Kidney (tissue), 14 donors: ENCODE data around the gene ADGRA1. TPM values are rescaled to one million over a fixed set of nuclear protein-coding genes. Genes with fewer than 3 reads are reported as not detected.

Experiments used
- DNase-seq, 5 donors: peaks; one replicate each; pipeline ENCODE4 v3.0.0-alpha.2; 2013 to 2020
- FAIRE-seq: peaks from 2 replicates; lab custom pipeline; 2012; peaks lifted over from hg19 to GRCh38; lab: Jason Lieb, UNC
- H3K27ac ChIP-seq, 2 donors: one replicate each; pipeline ENCODE4 v1.7.0; 2013; ENCODE audit warnings: low read depth in 2 of 2, low read length in 2 of 2, inconsistent platforms in 1 of 2
- H3K27me3 ChIP-seq: one replicate; pipeline ENCODE4 v1.7.1; 2013; ENCODE audit warnings: low read length, inconsistent platforms; ENCODE audit not compliant: control insufficient read depth, insufficient read depth
- H3K36me3 ChIP-seq, 3 donors: one replicate each; pipeline versions ENCODE4 v1.7.0 to v1.7.1; 2013; ENCODE audit warnings: low read length in 3 of 3, control low read depth in 1 of 3, inconsistent platforms in 1 of 3; ENCODE audit not compliant: insufficient read depth in 3 of 3, control insufficient read depth in 2 of 3
- H3K4me1 ChIP-seq, 3 donors: one replicate each; pipeline versions ENCODE4 v1.7.0 to v1.7.1; 2013; ENCODE audit warnings: low read length in 3 of 3, inconsistent platforms in 1 of 3, low read depth in 1 of 3; ENCODE audit not compliant: control insufficient read depth in 2 of 3, insufficient read depth in 2 of 3
- H3K4me3 ChIP-seq, 3 donors: one replicate each; pipeline versions ENCODE4 v1.7.0 to v1.8.1; 2013; ENCODE audit warnings: low read length in 3 of 3, control low read depth in 1 of 3, inconsistent platforms in 1 of 3
- H3K9ac ChIP-seq, 3 donors: one replicate each; pipeline versions ENCODE4 v1.7.0 to v1.7.1; 2013; ENCODE audit warnings: low read length in 3 of 3, control low read depth in 1 of 3, inconsistent platforms in 1 of 3
- H3K9me3 ChIP-seq, 3 donors: one replicate each; pipeline versions ENCODE4 v1.7.0 to v1.7.1; 2013; ENCODE audit warnings: low read length in 3 of 3, control low read depth in 1 of 3, inconsistent platforms in 1 of 3; ENCODE audit not compliant: control insufficient read depth in 2 of 3, insufficient read depth in 1 of 3
- intact Hi-C: fragments of 100-400 bp; cut with DNase I; formaldehyde crosslinking; loops from one replicate; pipeline ENCODE4 v1.11.1; 2022
- polyA plus RNA-seq: library from polyadenylated mRNA; stranded (reverse); fragments of 350-450 nt; fragmentation: Illumina TruSeq; extraction: RNeasy Lipid Tissue Mini Kit (QIAGEN cat#74804); gene quantifications from one replicate; pipeline ENCODE4 v1.2.3, GENCODE V29; 2014; ENCODE audit warnings: low read depth, low replicate concordance; ENCODE audit not compliant: insufficient read depth
- total RNA-seq: library from RNA; stranded (reverse); fragmentation: NEBNext Ultra II Directional; extraction: Animal tissue kit (Norgen Biotek cat#: 25700); gene quantifications from one replicate; pipeline ENCODE4 v1.2.1, GENCODE V29; 2021
- TF ChIP-seq, protein P1 (sequence below): IDR thresholded peaks from 3 replicates; pipeline ENCODE4 v1.5.1; 2012; ENCODE audit warnings: mild to moderate bottlenecking, moderate library complexity, borderline replicate concordance; ENCODE audit not compliant: insufficient read depth; ENCODE audit errors: extremely low read depth
- donor health status: control.
- donor health status: control.
- donor health status: control.
- donor health status: control.
- donor health status: control.
- donor health status: DM: yes; HTN: yes; CAD: no.
- donor health status: Normal renal cell carcinoma (clear cell type).

Gene ADGRA1
- total and polyA plus RNA-seq, 2 donors from 2014 or later: 0.91 to 1.1 TPM

- no peaks in the 10 kb centered on the region for H3K9me3 ChIP-seq
- FAIRE-seq: no peak
- no peaks in the 10 kb centered on the region for H3K36me3 ChIP-seq
- no peak overlapping the region for H3K27ac ChIP-seq
- DNase-seq: peak in 1 of 5 donors; percentile 71
- no peak overlapping the region for H3K4me3 ChIP-seq
- H3K27me3 ChIP-seq: peaks cover 8% of the 10 kb centered on the region
- H3K9ac ChIP-seq: no peak overlapping the region
- intact Hi-C loops: no loop called here
- TF ChIP-seq, protein P1, sequence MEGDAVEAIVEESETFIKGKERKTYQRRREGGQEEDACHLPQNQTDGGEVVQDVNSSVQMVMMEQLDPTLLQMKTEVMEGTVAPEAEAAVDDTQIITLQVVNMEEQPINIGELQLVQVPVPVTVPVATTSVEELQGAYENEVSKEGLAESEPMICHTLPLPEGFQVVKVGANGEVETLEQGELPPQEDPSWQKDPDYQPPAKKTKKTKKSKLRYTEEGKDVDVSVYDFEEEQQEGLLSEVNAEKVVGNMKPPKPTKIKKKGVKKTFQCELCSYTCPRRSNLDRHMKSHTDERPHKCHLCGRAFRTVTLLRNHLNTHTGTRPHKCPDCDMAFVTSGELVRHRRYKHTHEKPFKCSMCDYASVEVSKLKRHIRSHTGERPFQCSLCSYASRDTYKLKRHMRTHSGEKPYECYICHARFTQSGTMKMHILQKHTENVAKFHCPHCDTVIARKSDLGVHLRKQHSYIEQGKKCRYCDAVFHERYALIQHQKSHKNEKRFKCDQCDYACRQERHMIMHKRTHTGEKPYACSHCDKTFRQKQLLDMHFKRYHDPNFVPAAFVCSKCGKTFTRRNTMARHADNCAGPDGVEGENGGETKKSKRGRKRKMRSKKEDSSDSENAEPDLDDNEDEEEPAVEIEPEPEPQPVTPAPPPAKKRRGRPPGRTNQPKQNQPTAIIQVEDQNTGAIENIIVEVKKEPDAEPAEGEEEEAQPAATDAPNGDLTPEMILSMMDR: no peak
- no peaks in the 10 kb centered on the region for H3K4me1 ChIP-seq
These were observed 2.2 kb upstream of the ADGRA1 start for GRCh38 chr10:133085251-133086125.

- FAIRE-seq (no peak), DNase-seq (peak in 1 of 5 donors; percentile 63)
- no peak overlapping the region for H3K27ac ChIP-seq
- intact Hi-C loops: no loop called here
- H3K9ac ChIP-seq: no peak overlapping the region
- H3K36me3 ChIP-seq: no peaks in the 10 kb centered on the region
- H3K27me3 ChIP-seq: peaks cover 8% of the 10 kb centered on the region
- H3K9me3 ChIP-seq: no peaks in the 10 kb centered on the region
- no peak overlapping the region for H3K4me3 ChIP-seq
- TF ChIP-seq, protein P1: no peak
- H3K4me1 ChIP-seq: no peaks in the 10 kb centered on the region
These were observed 1.5 kb upstream of the ADGRA1 start for GRCh38 chr10:133086247-133086646.

DNA sequence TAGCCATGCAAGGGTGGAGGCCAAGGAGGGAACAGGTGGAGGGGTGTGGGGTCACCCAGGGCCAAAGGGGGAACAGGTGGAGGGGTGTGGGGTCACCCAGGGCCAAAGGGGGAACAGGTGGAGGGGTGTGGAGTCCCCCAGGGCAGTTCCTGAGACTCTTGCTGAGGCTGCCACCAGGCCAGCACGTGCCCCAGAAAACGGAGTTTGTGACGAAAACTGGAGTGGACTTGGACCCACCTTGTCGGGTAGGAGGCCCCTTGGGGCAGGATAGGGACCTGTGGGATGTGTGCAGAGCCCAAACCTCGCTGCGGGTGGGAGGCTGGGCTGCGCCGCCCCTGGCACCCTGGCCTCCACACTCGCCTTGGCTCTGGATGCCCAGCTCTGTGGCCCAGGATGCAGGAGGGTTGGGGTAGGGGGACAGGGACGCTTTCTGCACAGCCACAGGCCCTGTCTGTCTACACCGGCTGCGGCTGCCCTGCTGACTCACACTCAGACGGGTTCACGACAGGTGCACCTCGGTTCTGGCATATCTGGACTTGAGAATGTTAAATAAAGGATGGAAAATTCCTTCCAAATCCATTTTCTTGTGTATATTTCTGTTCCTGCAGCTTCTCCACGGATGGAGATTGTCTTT is 562 bp upstream of the ADGRA1 start:
- TF ChIP-seq, protein P1: no peak
- intact Hi-C loops: no loop called here
- H3K36me3 ChIP-seq: no peaks in the 10 kb centered on the region
- no peak overlapping the region for H3K4me3 ChIP-seq
- H3K27ac ChIP-seq: no peak overlapping the region
- H3K9me3 ChIP-seq: no peaks in the 10 kb centered on the region
- peak in 1 of 5 donors; percentile 60 for DNase-seq
- FAIRE-seq: no peak
- H3K4me1 ChIP-seq: no peaks in the 10 kb centered on the region
- H3K9ac ChIP-seq: no peak overlapping the region
- peaks cover 8% of the 10 kb centered on the region for H3K27me3 ChIP-seq
